Measurements from ENCODE around the gene GABRA5. TPM values are rescaled to one million over a fixed set of nuclear protein-coding genes. Genes with fewer than 3 reads are reported as not detected.

The GABRA5 gene
- total RNA-seq, 1 donor = not detected

- no peak for DNase-seq (ENCODE audit: insufficient read length, low spot score, missing footprints)
- no peaks in the 10 kb centered on the region for H3K27me3 ChIP-seq (ENCODE audit: insufficient read depth, low read length)
- H3K79me2 ChIP-seq (ENCODE audit: insufficient read depth, low read length) = no peaks in the 10 kb centered on the region
- H4K20me1 ChIP-seq (ENCODE audit: insufficient read depth, low read length) = no peaks in the 10 kb centered on the region
- no peaks in the 10 kb centered on the region for H3K4me1 ChIP-seq (ENCODE audit: insufficient read depth, low read length)
- H3K9me3 ChIP-seq (ENCODE audit: low read depth, low read length) = no peaks in the 10 kb centered on the region
- H3K4me3 ChIP-seq (ENCODE audit: insufficient read depth, low read length) = no peak overlapping the region
- TF ChIP-seq CTCF (IDR thresholded peaks at IDR 0.05; ENCODE audit: extremely low read depth, low read depth, low read length) = no peak
- H3K36me3 ChIP-seq (ENCODE audit: insufficient read depth, low read length) = no peaks in the 10 kb centered on the region
- H2AFZ ChIP-seq (ENCODE audit: low read length) = no peak overlapping the region
- no peak overlapping the region for H3K27ac ChIP-seq (ENCODE audit: low read depth, low read length)
- no peak overlapping the region for H3K4me2 ChIP-seq (ENCODE audit: insufficient read depth, low read length)
Measured at GRCh38 chr15:26968806-26969205, 101.9 kb downstream of the GABRA5 start.

- TF ChIP-seq CTCF (IDR thresholded peaks at IDR 0.05; ENCODE audit: extremely low read depth, low read depth, low read length) = no peak
- Histone ChIP-seq H3K4me2 (ENCODE audit: insufficient read depth, low read length) (no peak within 1 kb of the TSS), H2AFZ (ENCODE audit: low read length) (no peak within 1 kb of the TSS)
Measured at GRCh38 chr15:26970712-26971210, 103.9 kb downstream of the GABRA5 start, which contains the start of gene GABRG3. TSS of gene GABRG3 (plus strand) at chr15:26971181.

GRCh38 chr15:26971271-26972018, 104.6 kb downstream of the GABRA5 start:
- no peaks in the 10 kb centered on the region for H3K9me3 ChIP-seq (ENCODE audit: low read depth, low read length)
- no peaks in the 10 kb centered on the region for H4K20me1 ChIP-seq (ENCODE audit: insufficient read depth, low read length)
- TF ChIP-seq CTCF (IDR thresholded peaks at IDR 0.05; ENCODE audit: extremely low read depth, low read depth, low read length) = no peak
- H3K27ac ChIP-seq (ENCODE audit: low read depth, low read length) = no peak overlapping the region
- H3K4me3 ChIP-seq (ENCODE audit: insufficient read depth, low read length) = no peak overlapping the region
- H3K36me3 ChIP-seq (ENCODE audit: insufficient read depth, low read length) = no peaks in the 10 kb centered on the region
- H3K4me2 ChIP-seq (ENCODE audit: insufficient read depth, low read length) = no peak overlapping the region
- no peaks in the 10 kb centered on the region for H3K79me2 ChIP-seq (ENCODE audit: insufficient read depth, low read length)
- H3K4me1 ChIP-seq (ENCODE audit: insufficient read depth, low read length) = no peaks in the 10 kb centered on the region
- peak; percentile 58 for DNase-seq (ENCODE audit: insufficient read length, low spot score, missing footprints)
- H3K27me3 ChIP-seq (ENCODE audit: insufficient read depth, low read length) = no peaks in the 10 kb centered on the region
- H2AFZ ChIP-seq (ENCODE audit: low read length) = no peak overlapping the region

More at GRCh38 chr15:26970712-26971210, 103.9 kb downstream of the GABRA5 start, which contains the start of gene GABRG3:
- no peaks in the 10 kb centered on the region for H3K79me2 ChIP-seq (ENCODE audit: insufficient read depth, low read length)
- no peak within 1 kb of the TSS for H3K4me3 ChIP-seq (ENCODE audit: insufficient read depth, low read length)
- DNase-seq (ENCODE audit: insufficient read length, low spot score, missing footprints) = no peak
- H3K27ac ChIP-seq (ENCODE audit: low read depth, low read length) = no peak within 1 kb of the TSS
- no peaks in the 10 kb centered on the region for H3K27me3 ChIP-seq (ENCODE audit: insufficient read depth, low read length)
- H3K4me1 ChIP-seq (ENCODE audit: insufficient read depth, low read length) = no peaks in the 10 kb centered on the region
- H4K20me1 ChIP-seq (ENCODE audit: insufficient read depth, low read length) = no peaks in the 10 kb centered on the region
- H3K9me3 ChIP-seq (ENCODE audit: low read depth, low read length) = no peaks in the 10 kb centered on the region
- H3K36me3 ChIP-seq (ENCODE audit: insufficient read depth, low read length) = no peaks in the 10 kb centered on the region

GRCh38 chr15:26972636-26973035, 105.8 kb downstream of the GABRA5 start:
- H4K20me1 ChIP-seq (ENCODE audit: insufficient read depth, low read length) = no peaks in the 10 kb centered on the region
- no peaks in the 10 kb centered on the region for H3K36me3 ChIP-seq (ENCODE audit: insufficient read depth, low read length)
- no peak overlapping the region for H3K4me2 ChIP-seq (ENCODE audit: insufficient read depth, low read length)
- no peaks in the 10 kb centered on the region for H3K27me3 ChIP-seq (ENCODE audit: insufficient read depth, low read length)
- H3K27ac ChIP-seq (ENCODE audit: low read depth, low read length) = no peak overlapping the region
- no peak overlapping the region for H2AFZ ChIP-seq (ENCODE audit: low read length)
- no peaks in the 10 kb centered on the region for H3K4me1 ChIP-seq (ENCODE audit: insufficient read depth, low read length)
- H3K9me3 ChIP-seq (ENCODE audit: low read depth, low read length) = no peaks in the 10 kb centered on the region
- DNase-seq (ENCODE audit: insufficient read length, low spot score, missing footprints) = no peak
- TF ChIP-seq CTCF (IDR thresholded peaks at IDR 0.05; ENCODE audit: extremely low read depth, low read depth, low read length) = no peak
- H3K79me2 ChIP-seq (ENCODE audit: insufficient read depth, low read length) = no peaks in the 10 kb centered on the region
- H3K4me3 ChIP-seq (ENCODE audit: insufficient read depth, low read length) = no peak overlapping the region
